Caco-2 (cell line): ENCODE data around the gene TPBGL. TPM values are rescaled to one million over a fixed set of nuclear protein-coding genes. Genes with fewer than 3 reads are reported as not detected.
A peak's percentile ranks its signal among the peaks of the same experiment; 100 is the strongest.

Experiments
- BruUV-seq: library from RNA; stranded (reverse); fragments of 400-500 nt; replicated peaks from 2 replicates; lab custom pipeline; 2021; lab: Mats Ljungman, UMichigan
- CTCF ChIA-PET: fragments of 300-600 bp; sonication (Branson Sonifier 250); formaldehyde crosslinking; loops from one replicate; lab custom pipeline; 2022; ENCODE audit warnings: antibody characterized with exemption; lab: Charles Lee
- POLR2A ChIA-PET: fragments of 300-600 bp; sonication (Branson Sonifier 250); formaldehyde crosslinking; loops from one replicate; lab custom pipeline; 2022; ENCODE audit warnings: antibody characterized with exemption; lab: Charles Lee
- DNase-seq, 2 experiments: peaks; one replicate each; pipeline versions ENCODE4 v3.0.0 to v3.0.0-alpha.2; 2020 to 2022
- H3K27me3 ChIP-seq: replicated peaks from 2 replicates; pipeline ENCODE4 v1.6.0; 2011; ENCODE audit warnings: low read length; ENCODE audit not compliant: control insufficient read depth, insufficient read depth
- H3K36me3 ChIP-seq: 2 replicates; pipeline ENCODE4 v1.5.1; 2011; ENCODE audit warnings: low read length; ENCODE audit not compliant: control insufficient read depth, insufficient read depth
- H3K4me1 ChIP-seq: fragments of 250-450 bp; sonication (Bioruptor Pico); 2 replicates; pipeline ENCODE4 v1.5.1; 2020; ENCODE audit warnings: mild to moderate bottlenecking
- H3K4me3 ChIP-seq: 2 replicates; pipeline ENCODE4 v1.5.1; 2011; ENCODE audit warnings: low read depth, mild to moderate bottlenecking, control low read depth, low read length
- H3K9me3 ChIP-seq: fragments of 250-450 bp; sonication (Bioruptor Pico); 2 replicates; pipeline ENCODE4 v1.5.1; 2020; ENCODE audit warnings: mild to moderate bottlenecking, moderate library complexity
- H3K27ac Mint-ChIP-seq: one replicate; pipeline ENCODE4 v1.8.0; 2022; ENCODE audit warnings: mixed read lengths; ENCODE audit not compliant: unreplicated experiment
- H3K27me3 Mint-ChIP-seq: one replicate; pipeline ENCODE4 v1.8.0; 2022; ENCODE audit warnings: mixed read lengths; ENCODE audit not compliant: insufficient read depth, unreplicated experiment
- H3K36me3 Mint-ChIP-seq: one replicate; pipeline ENCODE4 v1.8.0; 2022; ENCODE audit warnings: mild to moderate bottlenecking, mixed read lengths; ENCODE audit not compliant: insufficient read depth, unreplicated experiment
- H3K4me1 Mint-ChIP-seq: one replicate; pipeline ENCODE4 v1.8.0; 2022; ENCODE audit warnings: low read depth, mixed read lengths; ENCODE audit not compliant: unreplicated experiment
- H3K4me3 Mint-ChIP-seq: one replicate; pipeline ENCODE4 v1.8.0; 2022; ENCODE audit warnings: mild to moderate bottlenecking, moderate library complexity, mixed read lengths; ENCODE audit not compliant: unreplicated experiment
- H3K9me3 Mint-ChIP-seq: one replicate; pipeline ENCODE4 v1.8.0; 2022; ENCODE audit warnings: mixed read lengths; ENCODE audit not compliant: unreplicated experiment
- intact Hi-C: fragments of 100-400 bp; cut with micrococcal nuclease; formaldehyde crosslinking; loops from one replicate; pipeline ENCODE4 v1.10.0; 2022; ENCODE audit not compliant: unreplicated experiment
- total RNA-seq: library from RNA; stranded (reverse); gene quantifications from 2 replicates; pipeline ENCODE4 v1.2.3, GENCODE V29; 2022
- TF ChIP-seq, protein P1 (sequence below), 2 experiments: fragments of 200-600 bp in 1 of 2; IDR thresholded peaks; 1 replicate in 1 of 2; 2 replicates in 1 of 2; pipeline versions ENCODE4 v1.5.1 to v1.8.0; 2011 to 2022; ENCODE audit warnings: antibody characterized with exemption in 1 of 2, control low read depth in 1 of 2, inconsistent platforms in 1 of 2, low read depth in 1 of 2, low read length in 1 of 2, mild to moderate bottlenecking in 1 of 2, moderate library complexity in 1 of 2; ENCODE audit not compliant: insufficient read depth in 1 of 2, severe bottlenecking in 1 of 2, unreplicated experiment in 1 of 2

The TPBGL gene
- total RNA-seq, 1 experiment from 2014 or later = 0.18 TPM

DNA sequence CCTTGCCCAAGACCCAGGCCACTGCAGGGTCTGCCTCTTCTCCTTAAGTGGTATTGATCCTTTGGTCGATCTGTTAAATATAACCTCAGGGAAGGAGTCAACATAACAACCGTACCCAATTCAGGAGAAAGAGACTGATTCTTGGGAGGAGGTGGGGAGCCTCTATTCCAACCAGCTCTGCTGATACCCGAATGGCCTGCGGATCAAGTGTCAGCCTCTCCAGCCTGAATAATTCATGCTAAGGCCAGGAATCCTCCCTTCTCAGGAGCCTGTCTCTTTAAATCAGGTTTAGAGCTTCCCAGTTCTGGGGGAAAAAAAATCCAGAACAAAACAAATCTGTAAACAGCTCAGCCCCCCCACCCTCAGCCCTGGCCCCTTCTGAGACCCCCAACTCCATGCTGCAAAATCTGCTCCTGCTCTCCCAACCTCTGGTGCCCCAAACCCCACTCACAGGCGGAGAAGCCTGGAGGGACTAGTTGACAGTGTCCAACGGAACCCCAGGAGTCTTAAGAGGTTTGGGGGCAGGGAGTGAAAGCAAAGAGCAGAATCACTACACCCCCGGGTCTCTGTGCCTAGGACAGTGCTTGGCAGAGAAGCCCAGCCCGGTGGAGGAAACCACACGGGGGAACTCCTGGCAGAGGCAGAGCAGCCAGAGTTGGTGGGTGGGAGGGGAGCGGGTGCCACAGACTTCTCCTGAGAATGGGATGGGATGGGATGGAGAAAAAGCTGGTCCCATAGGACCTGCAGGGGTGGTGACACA, 863 bp upstream of the TPBGL start:
- no peaks in the 10 kb centered on the region for H3K36me3 Mint-ChIP-seq
- POLR2A ChIA-PET = no interaction called here
- Histone ChIP-seq H3K36me3 (no peaks in the 10 kb centered on the region), H3K9me3 (no peaks in the 10 kb centered on the region), H3K4me1 (peaks cover 10% of the 10 kb centered on the region; the same call in 1 of the 2 replicates), H3K4me3 (no peak overlapping the region), H3K27me3 (peaks cover 6% of the 10 kb centered on the region)
- no peaks in the 10 kb centered on the region for H3K9me3 Mint-ChIP-seq
- CTCF ChIA-PET = interaction anchor here (0.5 to 14.2 kb wide), 13 partner anchors 8 to 497 kb away, joined by 3 to 437 read pairs (median 13); no protein-coding TSS in a partner anchor
- no peak overlapping the region for H3K27ac Mint-ChIP-seq
- TF ChIP-seq, protein P1, sequence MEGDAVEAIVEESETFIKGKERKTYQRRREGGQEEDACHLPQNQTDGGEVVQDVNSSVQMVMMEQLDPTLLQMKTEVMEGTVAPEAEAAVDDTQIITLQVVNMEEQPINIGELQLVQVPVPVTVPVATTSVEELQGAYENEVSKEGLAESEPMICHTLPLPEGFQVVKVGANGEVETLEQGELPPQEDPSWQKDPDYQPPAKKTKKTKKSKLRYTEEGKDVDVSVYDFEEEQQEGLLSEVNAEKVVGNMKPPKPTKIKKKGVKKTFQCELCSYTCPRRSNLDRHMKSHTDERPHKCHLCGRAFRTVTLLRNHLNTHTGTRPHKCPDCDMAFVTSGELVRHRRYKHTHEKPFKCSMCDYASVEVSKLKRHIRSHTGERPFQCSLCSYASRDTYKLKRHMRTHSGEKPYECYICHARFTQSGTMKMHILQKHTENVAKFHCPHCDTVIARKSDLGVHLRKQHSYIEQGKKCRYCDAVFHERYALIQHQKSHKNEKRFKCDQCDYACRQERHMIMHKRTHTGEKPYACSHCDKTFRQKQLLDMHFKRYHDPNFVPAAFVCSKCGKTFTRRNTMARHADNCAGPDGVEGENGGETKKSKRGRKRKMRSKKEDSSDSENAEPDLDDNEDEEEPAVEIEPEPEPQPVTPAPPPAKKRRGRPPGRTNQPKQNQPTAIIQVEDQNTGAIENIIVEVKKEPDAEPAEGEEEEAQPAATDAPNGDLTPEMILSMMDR (IDR thresholded peaks at IDR 0.05; ENCODE audit: insufficient read depth in 1 of 2, low read depth in 1 of 2, low read length in 1 of 2, severe bottlenecking in 1 of 2, unreplicated experiment in 1 of 2) = no peak
- H3K4me1 Mint-ChIP-seq = no peaks in the 10 kb centered on the region
- TSS peak; percentile 46 for BruUV-seq
- intact Hi-C loops = loop anchor here (2.0 to 10.0 kb wide), 2 partner anchors 35 to 535 kb away; no protein-coding TSS in a partner anchor
- H3K27me3 Mint-ChIP-seq = peaks cover 30% of the 10 kb centered on the region
- DNase-seq = peak in 1 of 2 experiments; percentile 30
- H3K4me3 Mint-ChIP-seq = peak overlapping the region; percentile 78

DNA sequence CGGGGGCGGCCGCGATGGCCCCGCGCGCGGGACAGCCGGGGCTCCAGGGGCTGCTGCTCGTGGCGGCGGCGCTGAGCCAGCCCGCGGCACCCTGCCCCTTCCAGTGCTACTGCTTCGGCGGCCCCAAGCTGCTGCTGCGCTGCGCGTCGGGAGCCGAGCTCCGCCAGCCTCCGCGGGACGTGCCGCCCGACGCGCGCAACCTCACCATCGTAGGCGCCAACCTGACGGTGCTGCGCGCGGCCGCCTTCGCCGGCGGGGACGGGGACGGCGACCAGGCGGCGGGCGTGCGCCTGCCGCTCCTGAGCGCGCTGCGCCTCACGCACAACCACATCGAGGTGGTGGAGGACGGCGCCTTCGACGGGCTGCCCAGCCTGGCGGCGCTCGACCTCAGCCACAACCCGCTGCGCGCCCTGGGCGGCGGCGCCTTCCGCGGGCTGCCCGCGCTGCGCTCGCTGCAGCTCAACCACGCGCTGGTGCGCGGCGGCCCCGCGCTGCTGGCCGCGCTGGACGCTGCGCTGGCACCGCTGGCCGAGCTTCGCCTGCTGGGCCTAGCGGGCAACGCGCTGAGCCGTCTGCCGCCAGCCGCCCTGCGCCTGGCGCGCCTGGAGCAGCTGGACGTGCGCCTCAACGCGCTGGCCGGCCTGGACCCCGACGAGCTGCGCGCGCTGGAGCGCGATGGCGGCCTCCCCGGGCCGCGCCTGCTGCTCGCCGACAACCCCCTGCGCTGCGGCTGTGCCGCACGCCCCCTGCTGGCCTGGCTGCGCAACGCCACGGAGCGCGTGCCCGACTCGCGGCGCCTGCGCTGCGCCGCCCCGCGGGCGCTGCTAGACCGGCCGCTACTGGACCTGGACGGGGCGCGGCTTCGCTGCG, 697 bp downstream of the TPBGL start:
- Mint-ChIP-seq H3K36me3 (no peaks in the 10 kb centered on the region), H3K9me3 (no peaks in the 10 kb centered on the region), H3K27me3 (peaks cover 30% of the 10 kb centered on the region), H3K27ac (no peak overlapping the region), H3K4me1 (no peaks in the 10 kb centered on the region), H3K4me3 (peak overlapping the region; percentile 62)
- TF ChIP-seq, protein P1 (IDR thresholded peaks at IDR 0.05; ENCODE audit: insufficient read depth in 1 of 2, low read depth in 1 of 2, low read length in 1 of 2, severe bottlenecking in 1 of 2, unreplicated experiment in 1 of 2) = peak; percentile 67 to 99
- Histone ChIP-seq H3K36me3 (no peaks in the 10 kb centered on the region), H3K9me3 (no peaks in the 10 kb centered on the region), H3K27me3 (peaks cover 6% of the 10 kb centered on the region), H3K4me1 (peaks cover 10% of the 10 kb centered on the region; the same call in 1 of the 2 replicates), H3K4me3 (peak overlapping the region; percentile 47)
- intact Hi-C loops = loop anchor here (1.0 to 10.0 kb wide), 6 partner anchors 27 to 536 kb away; no protein-coding TSS in a partner anchor
- DNase-seq = peak; percentile 88 to 99
- POLR2A ChIA-PET = interaction anchor here (0.6 to 0.7 kb wide), 2 partner anchors 27 to 188 kb away, joined by 3 read pairs; no protein-coding TSS in a partner anchor
- BruUV-seq = no TSS peak
- CTCF ChIA-PET = interaction anchor here (0.5 to 14.2 kb wide), 25 partner anchors 8 to 493 kb away, joined by 3 to 437 read pairs (median 7); no protein-coding TSS in a partner anchor
